Loucy (cell line): ENCODE measurements around the gene TCF15.

Experiments used
- H2AFZ ChIP-seq: fragments of 200-600 bp; sonication (generic); 2 replicates; pipeline ENCODE4 v1.6.0; 2016; ENCODE audit warnings: antibody characterized with exemption, mild to moderate bottlenecking, low read length, moderate library complexity
- H3F3A ChIP-seq: fragments of 200-600 bp; 2 replicates; pipeline ENCODE4 v1.6.0; 2016; ENCODE audit warnings: antibody characterized with exemption, low read depth, mild to moderate bottlenecking
- H3K27me3 ChIP-seq: fragments of 200-600 bp; sonication (generic); 2 replicates; pipeline ENCODE4 v1.6.1; 2014; ENCODE audit warnings: low read length, mild to moderate bottlenecking; ENCODE audit not compliant: insufficient read depth, poor library complexity, severe bottlenecking
- H3K36me3 ChIP-seq: fragments of 200-600 bp; sonication (generic); 2 replicates; pipeline ENCODE4 v1.6.1; 2016; ENCODE audit warnings: low read length; ENCODE audit not compliant: insufficient read depth
- H3K4me1 ChIP-seq: fragments of 200-600 bp; sonication (generic); 2 replicates; pipeline ENCODE4 v1.5.1; 2014; ENCODE audit warnings: low read length, mild to moderate bottlenecking; ENCODE audit not compliant: insufficient read depth, poor library complexity, severe bottlenecking
- H3K4me2 ChIP-seq: fragments of 200-600 bp; sonication (generic); 2 replicates; pipeline ENCODE4 v1.6.0; 2014; ENCODE audit warnings: antibody characterized with exemption, low read length, low read depth, mild to moderate bottlenecking; ENCODE audit not compliant: poor library complexity, severe bottlenecking
- H3K4me3 ChIP-seq: fragments of 200-600 bp; sonication (generic); 2 replicates; pipeline ENCODE4 v1.5.1; 2014; ENCODE audit warnings: low read length, mild to moderate bottlenecking, mixed read lengths; ENCODE audit not compliant: poor library complexity, severe bottlenecking
- H3K79me2 ChIP-seq: fragments of 200-600 bp; sonication (generic); 2 replicates; pipeline ENCODE4 v1.6.1; 2014; ENCODE audit warnings: low read length; ENCODE audit not compliant: insufficient read depth
- H3K9ac ChIP-seq: fragments of 200-600 bp; sonication (generic); 2 replicates; pipeline ENCODE4 v1.6.0; 2014; ENCODE audit warnings: mild to moderate bottlenecking, low read depth, low read length, moderate library complexity; ENCODE audit not compliant: poor library complexity, severe bottlenecking
- H3K9me2 ChIP-seq: fragments of 200-600 bp; sonication (generic); replicated peaks from 2 replicates; pipeline ENCODE4 v1.6.1; 2016; ENCODE audit warnings: low read depth, low read length, mixed read lengths
- H3K9me3 ChIP-seq: fragments of 200-600 bp; sonication (generic); 2 replicates; pipeline ENCODE4 v1.6.1; 2014; ENCODE audit warnings: mild to moderate bottlenecking, antibody characterized with exemption, low read length, low read depth; ENCODE audit not compliant: insufficient read depth
- H4K20me1 ChIP-seq: fragments of 200-600 bp; sonication (generic); 2 replicates; pipeline ENCODE4 v1.6.0; 2014; ENCODE audit warnings: antibody characterized with exemption, low read length, mild to moderate bottlenecking; ENCODE audit not compliant: insufficient read depth, poor library complexity, severe bottlenecking
- EZH2phosphoT487 ChIP-seq: fragments of 200-600 bp; IDR thresholded peaks from 2 replicates; pipeline ENCODE4 v1.6.1; 2018; ENCODE audit warnings: antibody characterized with exemption, mild to moderate bottlenecking, moderate library complexity, borderline replicate concordance
- TF ChIP-seq, protein P1 (sequence below): fragments of 200-600 bp; sonication (generic); conservative IDR thresholded peaks from 2 replicates; pipeline ENCODE4 v1.5.1; 2014; ENCODE audit warnings: mild to moderate bottlenecking, antibody characterized with exemption, low read length

TCF15 gene

GRCh38 chr20:635893-636338 lies 25.8 kb upstream of the TCF15 start:
- TF ChIP-seq EZH2phosphoT487, result no peak
- TF ChIP-seq, protein P1, sequence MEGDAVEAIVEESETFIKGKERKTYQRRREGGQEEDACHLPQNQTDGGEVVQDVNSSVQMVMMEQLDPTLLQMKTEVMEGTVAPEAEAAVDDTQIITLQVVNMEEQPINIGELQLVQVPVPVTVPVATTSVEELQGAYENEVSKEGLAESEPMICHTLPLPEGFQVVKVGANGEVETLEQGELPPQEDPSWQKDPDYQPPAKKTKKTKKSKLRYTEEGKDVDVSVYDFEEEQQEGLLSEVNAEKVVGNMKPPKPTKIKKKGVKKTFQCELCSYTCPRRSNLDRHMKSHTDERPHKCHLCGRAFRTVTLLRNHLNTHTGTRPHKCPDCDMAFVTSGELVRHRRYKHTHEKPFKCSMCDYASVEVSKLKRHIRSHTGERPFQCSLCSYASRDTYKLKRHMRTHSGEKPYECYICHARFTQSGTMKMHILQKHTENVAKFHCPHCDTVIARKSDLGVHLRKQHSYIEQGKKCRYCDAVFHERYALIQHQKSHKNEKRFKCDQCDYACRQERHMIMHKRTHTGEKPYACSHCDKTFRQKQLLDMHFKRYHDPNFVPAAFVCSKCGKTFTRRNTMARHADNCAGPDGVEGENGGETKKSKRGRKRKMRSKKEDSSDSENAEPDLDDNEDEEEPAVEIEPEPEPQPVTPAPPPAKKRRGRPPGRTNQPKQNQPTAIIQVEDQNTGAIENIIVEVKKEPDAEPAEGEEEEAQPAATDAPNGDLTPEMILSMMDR, result no peak
- H3K9me3 ChIP-seq, result no peaks in the 10 kb centered on the region

DNA sequence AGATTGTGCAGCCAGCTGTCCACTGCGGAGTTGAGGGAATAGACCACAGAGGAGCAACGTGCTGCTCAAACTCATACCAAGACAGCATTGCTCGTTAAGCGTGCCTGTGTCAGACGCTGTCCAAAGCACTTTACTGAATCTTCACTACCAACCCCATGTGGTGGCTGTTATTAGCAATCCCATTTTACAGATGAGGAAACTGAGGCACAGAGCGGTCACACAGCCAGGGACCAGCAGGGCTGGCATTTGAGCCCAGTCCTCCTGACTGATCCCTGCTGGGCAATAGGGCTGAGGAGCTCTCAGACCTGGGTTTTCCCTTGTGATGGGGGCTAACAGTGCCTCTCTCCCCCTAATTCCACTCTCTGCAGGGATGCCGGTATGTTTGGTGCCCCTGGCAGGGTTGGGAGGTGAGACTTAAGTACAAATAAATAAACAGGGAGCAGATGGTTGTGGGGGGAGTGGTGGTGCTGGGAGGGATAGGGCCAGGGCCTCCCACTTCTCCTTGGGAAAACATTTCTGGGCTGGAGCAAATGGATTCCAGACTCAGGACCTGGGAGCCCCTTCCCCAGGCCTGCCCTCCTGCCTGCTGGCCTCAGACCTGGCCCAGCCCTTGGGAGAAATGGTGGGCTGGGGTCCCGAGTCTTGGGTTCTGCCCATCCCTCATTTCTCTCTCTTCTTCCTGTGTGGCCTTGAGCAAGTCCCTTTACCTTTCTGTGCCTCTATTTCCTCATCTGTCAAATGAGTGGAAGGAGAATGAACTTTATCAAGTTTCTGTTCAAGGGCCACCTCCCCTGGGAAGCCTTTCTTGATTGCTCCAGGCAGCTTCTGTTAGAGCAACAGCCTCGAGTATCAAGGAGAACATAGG lies 25.2 kb upstream of the TCF15 start:
- Histone ChIP-seq H3K36me3 (no peaks in the 10 kb centered on the region), H2AFZ (no peak overlapping the region), H4K20me1 (no peaks in the 10 kb centered on the region), H3K4me1 (no peaks in the 10 kb centered on the region), H3K27me3 (no peaks in the 10 kb centered on the region), H3K9ac (no peak overlapping the region), H3K9me3 (no peaks in the 10 kb centered on the region), H3K79me2 (no peaks in the 10 kb centered on the region), H3K9me2 (no peaks in the 10 kb centered on the region), H3F3A (no peaks in the 10 kb centered on the region), H3K4me3 (no peak overlapping the region), H3K4me2 (no peak overlapping the region)
- TF ChIP-seq, protein P1, result no peak
- no peak for TF ChIP-seq EZH2phosphoT487

More at GRCh38 chr20:635893-636338, 25.8 kb upstream of the TCF15 start:
- no peaks in the 10 kb centered on the region for H3K4me1 ChIP-seq
- H3K9me2 ChIP-seq, result no peaks in the 10 kb centered on the region
- no peak overlapping the region for H2AFZ ChIP-seq
- H3F3A ChIP-seq, result 0 out of 2 replicates have a peak, but pooled peaks cover under 1% of the 10 kb centered on the region
- H3K36me3 ChIP-seq, result no peaks in the 10 kb centered on the region
- no peak overlapping the region for H3K4me3 ChIP-seq
- no peaks in the 10 kb centered on the region for H3K79me2 ChIP-seq
- no peak overlapping the region for H3K9ac ChIP-seq
- H3K27me3 ChIP-seq, result no peaks in the 10 kb centered on the region
- no peaks in the 10 kb centered on the region for H4K20me1 ChIP-seq
- no peak overlapping the region for H3K4me2 ChIP-seq

GRCh38 chr20:634148-634925 lies 24.2 kb upstream of the TCF15 start:
- Histone ChIP-seq H3K36me3 (no peaks in the 10 kb centered on the region), H3K79me2 (no peaks in the 10 kb centered on the region), H3K9me2 (no peaks in the 10 kb centered on the region), H4K20me1 (no peaks in the 10 kb centered on the region), H3K4me1 (no peaks in the 10 kb centered on the region), H3K4me2 (no peak overlapping the region), H2AFZ (no peak overlapping the region), H3F3A (no peaks in the 10 kb centered on the region), H3K9me3 (no peaks in the 10 kb centered on the region), H3K9ac (no peak overlapping the region), H3K27me3 (no peaks in the 10 kb centered on the region), H3K4me3 (no peak overlapping the region)
- TF ChIP-seq, protein P1, result no peak
- no peak for TF ChIP-seq EZH2phosphoT487
